GM21367 (cell line): ENCODE measurements around the gene GSDMA.

Source experiments
- ATAC-seq: cut with Tn5 transposase; IDR thresholded peaks from one replicate; pipeline ENCODE4 v1.9.1; 2021; ENCODE audit not compliant: unreplicated experiment

Gene GSDMA

GRCh38 chr17:40021451-40021971 is 58.7 kb downstream of the GSDMA start:
- ATAC-seq: no peak

- ATAC-seq: no peak
These were observed 59.7 kb downstream of the GSDMA start for GRCh38 chr17:40022497-40022896.

GRCh38 chr17:40022961-40023541 is 60.2 kb downstream of the GSDMA start:
- no peak for ATAC-seq

- no peak for ATAC-seq
These were observed 60.9 kb downstream of the GSDMA start for GRCh38 chr17:40023590-40024292.

GRCh38 chr17:40024901-40025300 is 62.1 kb downstream of the GSDMA start:
- no peak for ATAC-seq

GRCh38 chr17:40025559-40025958 is 62.8 kb downstream of the GSDMA start:
- ATAC-seq: no peak

GRCh38 chr17:40025991-40026815 is 63.4 kb downstream of the GSDMA start:
- no peak for ATAC-seq

GRCh38 chr17:40026816-40027613 is 64.2 kb downstream of the GSDMA start:
- ATAC-seq: no peak
